Esophagus squamous epithelium (tissue), 4 donors: ENCODE measurements around the gene TRIM21.

ENCODE experiments used
- CTCF ChIP-seq, 6 experiments: fragments of 450-650 bp in 4 of 6; fragments of 200-600 bp in 2 of 6; sonication (generic) in 2 of 6; IDR thresholded peaks; one replicate each; pipeline ENCODE4 v1.5.1; 2016 to 2019; ENCODE audit warnings: antibody characterized with exemption in 6 of 6, mild to moderate bottlenecking in 4 of 6, moderate library complexity in 4 of 6
- POLR2A ChIP-seq, 4 donors: fragments of 450-650 bp; IDR thresholded peaks; one replicate each; pipeline ENCODE4 v1.6.1; 2017; ENCODE audit warnings: antibody characterized with exemption in 4 of 4, mild to moderate bottlenecking in 4 of 4, moderate library complexity in 3 of 4

- peak in 2 of 4 donors; percentile 22 to 53 for TF ChIP-seq POLR2A (IDR thresholded peaks at IDR 0.05)
- no peak for TF ChIP-seq CTCF (IDR thresholded peaks at IDR 0.05)
These were observed at the start of gene TRIM21 for GRCh38 chr11:4393209-4393857.
